ENCODE measurements around the gene NDUFAF5.

- TF ChIP-seq RARB (CRISPR knock-in tag; IDR thresholded peaks at IDR 0.05) (no peak), ARNTL (CRISPR knock-in tag; IDR thresholded peaks at IDR 0.05; ENCODE audit: borderline replicate concordance, low read depth) (no peak), OSR1 (CRISPR knock-in tag; IDR thresholded peaks at IDR 0.05) (no peak), ZFP30 (CRISPR knock-in tag; IDR thresholded peaks at IDR 0.05) (no peak), CREB5 (CRISPR knock-in tag; IDR thresholded peaks at IDR 0.05; ENCODE audit: low read depth) (no peak), TOX (CRISPR knock-in tag; IDR thresholded peaks at IDR 0.05; ENCODE audit: borderline replicate concordance) (no peak)
- TF ChIP-seq, protein P1, sequence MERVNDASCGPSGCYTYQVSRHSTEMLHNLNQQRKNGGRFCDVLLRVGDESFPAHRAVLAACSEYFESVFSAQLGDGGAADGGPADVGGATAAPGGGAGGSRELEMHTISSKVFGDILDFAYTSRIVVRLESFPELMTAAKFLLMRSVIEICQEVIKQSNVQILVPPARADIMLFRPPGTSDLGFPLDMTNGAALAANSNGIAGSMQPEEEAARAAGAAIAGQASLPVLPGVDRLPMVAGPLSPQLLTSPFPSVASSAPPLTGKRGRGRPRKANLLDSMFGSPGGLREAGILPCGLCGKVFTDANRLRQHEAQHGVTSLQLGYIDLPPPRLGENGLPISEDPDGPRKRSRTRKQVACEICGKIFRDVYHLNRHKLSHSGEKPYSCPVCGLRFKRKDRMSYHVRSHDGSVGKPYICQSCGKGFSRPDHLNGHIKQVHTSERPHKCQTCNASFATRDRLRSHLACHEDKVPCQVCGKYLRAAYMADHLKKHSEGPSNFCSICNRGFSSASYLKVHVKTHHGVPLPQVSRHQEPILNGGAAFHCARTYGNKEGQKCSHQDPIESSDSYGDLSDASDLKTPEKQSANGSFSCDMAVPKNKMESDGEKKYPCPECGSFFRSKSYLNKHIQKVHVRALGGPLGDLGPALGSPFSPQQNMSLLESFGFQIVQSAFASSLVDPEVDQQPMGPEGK (CRISPR knock-in tag; IDR thresholded peaks at IDR 0.05; ENCODE audit: borderline replicate concordance), result no peak
These were observed 14.2 kb downstream of the NDUFAF5 start for GRCh38 chr20:13799040-13799439.
